NCI-H2196 treated with DMSO at 0.1 percent for 48 hours (cell line): ENCODE measurements around the gene ZGRF1.
"Not testable (repeated sequence)": the region's sequence is repeated elsewhere in the genome, so short reads cannot be mapped to it uniquely, and the experiment has no call there.

Experiments
- DNase-seq: peaks from one replicate; lab custom pipeline; 2025; ENCODE audit not compliant: unreplicated experiment; lab: John Stamatoyannopoulos, UW

Gene ZGRF1

GRCh38 chr4:112516471-112517066 is 120.1 kb downstream of the ZGRF1 start:
- DNase-seq: no peak

GRCh38 chr4:112516066-112516470 is 120.6 kb downstream of the ZGRF1 start, which contains the start of gene NEUROG2:
NEUROG2 (minus strand) TSS chr4:112516180; CDS start chr4:112515475, 705 bp downstream.
- DNase-seq: no peak

DNA sequence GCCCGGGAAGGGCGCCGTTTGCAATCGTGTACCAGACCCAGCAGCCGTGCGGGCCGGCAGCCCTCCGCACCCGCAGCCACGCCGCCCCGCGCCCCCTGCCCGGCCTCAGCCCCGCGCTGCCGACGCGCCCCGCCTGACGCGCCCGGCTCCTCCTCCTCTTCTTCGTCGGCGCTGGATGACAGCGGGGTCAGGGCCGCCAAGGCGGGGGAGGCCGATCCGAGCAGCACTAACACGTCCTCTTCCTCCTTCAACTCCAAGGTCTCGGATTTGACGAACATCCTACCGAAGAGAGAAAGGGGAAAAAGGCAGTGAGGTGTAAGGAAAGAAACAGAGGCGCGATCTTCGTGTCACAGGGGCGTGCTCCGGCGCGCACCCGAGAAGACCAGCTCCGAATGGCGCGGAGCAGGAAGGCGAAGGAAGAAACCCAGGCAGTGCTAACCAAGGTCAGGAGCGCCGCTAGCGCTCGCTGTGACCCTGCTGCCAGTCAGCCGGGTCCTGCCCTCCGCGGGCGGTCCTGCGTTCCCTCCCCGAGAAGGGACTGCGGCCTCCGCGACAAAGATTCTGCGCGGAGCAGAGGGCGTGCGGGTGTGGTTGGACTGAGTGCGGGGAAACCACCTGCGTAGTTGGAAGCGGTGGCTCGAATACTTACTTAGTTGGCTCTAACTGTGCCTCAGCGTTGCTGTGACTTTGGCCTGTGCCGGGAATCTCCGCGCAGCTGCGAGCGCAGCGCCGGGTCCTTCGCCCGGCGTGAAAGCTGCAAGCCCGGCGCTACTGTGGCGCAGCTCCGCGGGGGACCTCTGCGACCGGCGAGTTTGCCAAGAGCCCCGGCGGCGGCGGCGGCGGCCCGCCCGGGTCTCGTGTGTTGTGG is 121.3 kb downstream of the ZGRF1 start:
- DNase-seq: no peak

GRCh38 chr4:112514647-112515197 is 122.0 kb downstream of the ZGRF1 start:
- no peak for DNase-seq

- DNase-seq: no peak
Observed at GRCh38 chr4:112513971-112514646, 122.6 kb downstream of the ZGRF1 start.

DNA sequence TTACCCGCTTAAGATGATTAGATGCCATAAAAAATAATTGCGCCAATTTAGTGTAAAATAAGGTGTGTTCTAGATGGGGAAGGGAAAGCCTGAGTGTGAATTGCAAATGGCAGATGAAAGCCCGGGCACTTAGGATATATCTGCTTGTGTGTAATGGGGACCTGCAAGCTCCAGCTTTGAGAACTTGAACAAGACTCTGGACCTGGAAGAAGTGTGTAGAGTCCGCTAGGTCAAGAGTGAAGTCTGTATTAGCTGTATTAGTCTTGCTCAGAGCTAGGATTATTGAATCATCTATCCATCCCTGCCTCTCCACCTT is 124.9 kb downstream of the ZGRF1 start:
- no peak for DNase-seq

DNA sequence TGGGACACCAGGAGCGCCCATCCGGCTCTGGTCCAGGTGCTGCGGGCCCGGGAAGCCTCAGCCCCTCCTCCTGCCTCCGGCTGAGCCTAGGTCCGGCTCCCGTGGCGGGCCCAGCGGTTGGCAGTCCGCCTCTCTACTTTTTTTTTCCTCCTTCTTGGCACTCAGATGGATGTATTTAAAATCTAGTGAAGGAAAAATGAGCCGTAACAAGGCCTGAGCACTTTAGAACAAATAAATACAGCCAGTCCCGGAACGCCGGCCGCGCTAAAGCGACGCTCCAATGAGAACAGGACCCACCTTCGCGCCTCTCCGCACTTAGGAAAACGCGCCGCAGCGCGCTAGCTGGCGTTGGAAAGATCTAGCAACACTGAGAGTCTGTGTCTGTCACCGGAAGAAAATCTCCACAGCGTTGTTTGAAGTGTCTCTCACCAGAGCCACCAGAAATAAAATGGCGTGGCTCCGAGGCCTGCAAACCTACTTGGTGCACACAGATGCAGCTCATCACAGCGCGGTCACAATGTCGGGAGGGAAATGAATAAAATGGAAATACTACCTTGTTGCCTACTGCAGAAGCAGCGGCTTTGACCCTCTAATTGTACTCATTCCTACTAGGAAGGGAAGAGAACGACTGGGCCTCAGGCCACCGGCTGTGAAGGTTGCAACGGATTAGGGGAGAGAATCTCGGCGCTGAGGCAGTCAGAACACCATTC is 125.5 kb downstream of the ZGRF1 start:
- no peak for DNase-seq

- DNase-seq: no peak
Observed at GRCh38 chr4:112510291-112511092, 126.2 kb downstream of the ZGRF1 start.

- no peak for DNase-seq
Observed at GRCh38 chr4:112509243-112510141, 127.2 kb downstream of the ZGRF1 start.

DNA sequence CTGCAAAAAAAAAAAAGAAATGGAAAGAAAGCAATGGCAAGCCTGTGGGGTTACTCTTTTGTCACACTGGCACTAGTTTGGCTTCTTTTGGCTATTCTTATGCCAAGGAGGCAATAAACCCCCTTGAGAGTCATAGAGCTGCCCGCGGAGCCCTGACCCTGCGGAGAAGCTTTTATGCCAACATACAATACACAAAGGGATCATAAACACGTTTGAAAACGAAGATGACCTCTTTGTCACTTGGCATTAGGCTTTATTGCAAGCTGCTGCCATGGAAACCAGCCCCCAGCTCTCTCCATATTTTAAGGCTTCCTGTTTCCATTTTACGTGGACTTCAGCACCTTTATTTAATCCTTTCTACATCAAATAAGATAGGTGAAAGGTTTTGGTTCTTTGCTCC is 128.4 kb downstream of the ZGRF1 start:
- no peak for DNase-seq

DNA sequence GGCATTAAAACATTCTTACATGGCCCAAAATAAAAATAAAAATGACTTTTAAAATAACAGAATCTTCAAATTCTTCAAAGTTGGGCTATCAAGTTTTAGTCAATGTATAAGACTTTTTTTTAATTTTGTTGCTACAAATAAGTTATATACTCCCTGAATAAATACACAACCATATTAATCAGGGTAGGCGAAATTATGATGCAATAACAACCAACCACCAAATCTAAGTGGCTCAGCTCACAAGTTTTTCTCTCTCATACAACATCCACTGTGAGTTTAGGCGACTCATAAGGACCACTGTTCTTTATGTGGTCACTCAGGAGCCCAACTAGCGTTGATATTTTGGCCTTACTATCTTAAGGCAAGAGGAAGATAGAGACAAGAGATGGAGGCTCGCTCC is 131.9 kb downstream of the ZGRF1 start:
- no peak for DNase-seq

GRCh38 chr4:112502871-112503270 is 133.8 kb downstream of the ZGRF1 start:
- DNase-seq: no peak

DNA sequence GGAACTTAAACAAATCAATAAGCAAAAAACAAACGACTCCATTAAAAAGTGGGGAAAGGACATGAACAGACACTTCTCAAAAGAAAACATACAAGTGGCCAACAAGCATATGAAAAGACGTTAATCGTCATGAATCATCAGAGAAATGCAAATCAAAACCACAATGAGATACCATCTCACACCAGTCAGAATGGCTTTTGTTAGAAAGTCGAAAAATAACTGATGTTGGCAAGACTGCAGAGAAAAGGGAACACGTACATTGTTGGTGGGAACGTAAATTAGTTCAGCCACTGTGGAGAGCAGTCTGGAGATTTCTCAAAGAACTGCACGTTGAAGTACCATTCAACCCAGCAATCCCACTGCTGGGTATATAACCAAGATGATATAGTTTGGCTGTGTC is 144.4 kb downstream of the ZGRF1 start:
- DNase-seq: no peak

DNA sequence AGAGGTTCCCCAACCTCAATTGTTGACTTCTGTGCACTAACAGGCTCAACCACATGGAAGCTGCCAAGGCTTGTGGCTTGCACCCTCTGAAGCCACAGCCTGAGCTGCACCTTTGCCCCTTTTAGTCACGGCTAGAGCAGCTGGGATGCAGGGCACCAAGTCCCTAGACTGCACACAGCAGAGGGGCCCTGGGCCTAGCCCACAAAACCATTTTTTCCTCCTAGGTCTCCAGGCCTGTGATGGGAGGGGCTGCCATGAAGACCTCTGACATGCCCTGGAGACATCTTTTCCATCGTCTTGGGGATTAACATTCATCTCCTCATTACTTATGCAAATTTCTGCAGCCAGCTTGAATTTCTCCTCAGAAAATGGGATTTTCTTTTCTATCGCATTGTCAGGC is 145.9 kb downstream of the ZGRF1 start:
- DNase-seq: not testable (repeated sequence)
